Heart left ventricle (tissue), 13 donors: ENCODE data around the gene SFT2D3.

Experiments used
- POLR2A ChIP-seq, 2 donors: fragments of 450-650 bp; IDR thresholded peaks; one replicate each; pipeline ENCODE4 v1.6.1; 2017; ENCODE audit warnings: antibody characterized with exemption in 2 of 2, mild to moderate bottlenecking in 2 of 2, moderate library complexity in 2 of 2
- TF ChIP-seq, protein P1 (sequence below), 12 donors: fragments of 200-600 bp; sonication (generic) in 4 of 12; IDR thresholded peaks; one replicate each; pipeline versions ENCODE4 v1.5.0 to v1.8.0; 2018 to 2022; ENCODE audit warnings: antibody characterized with exemption in 12 of 12, mild to moderate bottlenecking in 5 of 12
- donor health status: ischemic (EF 13 %, LVEDD 7.1; RV severe dilation, severe dysfunction).
- donor health status: DM: no; HTN: yes; CAD: no.
- donor health status: DM: no; HTN: no; CAD: no.
- donor health status: ischemic (EF 25% LVEDD 6.9; RV normal size, moderate dysfunction).
- donor health status: ischemic (EF 25% LVEDD 5.7; RV mildly dilated, moderate dysfunction).
- donor health status: ischemic (EF 35%, LVEDD 5.7; RV mildly dilated, moderate dysfunction).
- donor health status: nonischemic (EF 11% LVEDD 7.7; RV severe dilation, severe dysfunction).
- donor health status: DM: yes; HTN: yes; CAD: no.
- donor health status: PGD.
- donor health status: ischemic (EF 29% LVEDD 5.4; RV normal size, mild dysfunction).
- donor health status: nonischemic (EF 23%, LVEDD 6.1; RV moderate dilation, normal function).

DNA sequence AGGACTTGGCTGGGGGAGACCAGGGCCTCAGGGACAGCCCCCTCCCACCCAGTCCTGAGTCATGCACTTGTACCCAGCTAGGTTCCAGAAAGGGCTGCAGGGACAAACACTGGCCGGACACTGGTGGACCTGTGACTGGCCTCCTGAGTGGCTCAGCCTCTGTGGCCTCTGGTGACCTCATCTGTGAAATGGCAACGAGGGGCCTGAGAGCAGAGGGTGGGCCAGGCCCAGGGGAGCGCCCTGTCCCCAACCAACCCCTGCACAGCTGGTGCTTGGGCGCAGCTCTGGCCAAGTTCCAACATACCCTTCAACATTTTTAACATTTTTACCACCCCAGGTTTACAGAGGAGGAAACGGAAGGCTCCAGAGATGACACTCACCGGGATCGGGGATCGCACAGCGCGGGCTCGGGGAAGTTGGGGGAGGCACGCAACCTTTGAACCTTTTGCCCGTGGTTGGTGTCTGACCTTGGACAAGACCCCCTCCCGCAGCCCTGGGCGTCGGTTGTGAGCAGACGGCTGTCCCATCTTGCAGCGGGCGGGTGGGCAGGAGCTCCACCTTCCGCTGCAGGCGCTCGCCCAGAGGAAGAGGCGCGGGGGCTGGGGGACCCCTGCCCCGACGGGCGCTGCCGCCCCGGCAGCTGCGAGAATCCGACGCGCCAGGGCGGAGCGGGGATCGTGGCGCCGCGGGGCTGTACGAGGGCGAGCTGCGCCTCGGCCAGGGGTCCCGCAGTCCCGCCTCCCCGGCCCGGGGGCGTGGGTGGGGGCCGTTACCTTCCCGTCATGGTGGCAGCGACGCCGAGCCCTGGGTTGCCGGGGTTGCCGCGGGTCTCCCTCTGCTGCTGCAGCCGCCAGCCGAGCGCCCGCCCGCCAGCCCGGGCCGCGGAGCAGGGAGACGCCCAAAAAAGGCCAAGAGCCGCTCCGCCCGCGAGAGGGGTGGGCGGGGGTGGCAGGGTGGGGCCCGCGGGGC is 26.8 kb upstream of the SFT2D3 start:
- TF ChIP-seq, protein P1, sequence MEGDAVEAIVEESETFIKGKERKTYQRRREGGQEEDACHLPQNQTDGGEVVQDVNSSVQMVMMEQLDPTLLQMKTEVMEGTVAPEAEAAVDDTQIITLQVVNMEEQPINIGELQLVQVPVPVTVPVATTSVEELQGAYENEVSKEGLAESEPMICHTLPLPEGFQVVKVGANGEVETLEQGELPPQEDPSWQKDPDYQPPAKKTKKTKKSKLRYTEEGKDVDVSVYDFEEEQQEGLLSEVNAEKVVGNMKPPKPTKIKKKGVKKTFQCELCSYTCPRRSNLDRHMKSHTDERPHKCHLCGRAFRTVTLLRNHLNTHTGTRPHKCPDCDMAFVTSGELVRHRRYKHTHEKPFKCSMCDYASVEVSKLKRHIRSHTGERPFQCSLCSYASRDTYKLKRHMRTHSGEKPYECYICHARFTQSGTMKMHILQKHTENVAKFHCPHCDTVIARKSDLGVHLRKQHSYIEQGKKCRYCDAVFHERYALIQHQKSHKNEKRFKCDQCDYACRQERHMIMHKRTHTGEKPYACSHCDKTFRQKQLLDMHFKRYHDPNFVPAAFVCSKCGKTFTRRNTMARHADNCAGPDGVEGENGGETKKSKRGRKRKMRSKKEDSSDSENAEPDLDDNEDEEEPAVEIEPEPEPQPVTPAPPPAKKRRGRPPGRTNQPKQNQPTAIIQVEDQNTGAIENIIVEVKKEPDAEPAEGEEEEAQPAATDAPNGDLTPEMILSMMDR (IDR thresholded peaks at IDR 0.05) = no peak
- TF ChIP-seq POLR2A (IDR thresholded peaks at IDR 0.05) = peak in 1 of 2 donors; percentile 41
